ENCODE measurements around the gene TAOK2. TPM values are rescaled to one million over a fixed set of nuclear protein-coding genes. Genes with fewer than 3 reads are reported as not detected.

The TAOK2 gene
- total RNA-seq, 1 experiment from 2014 or later = 21.5 TPM

- H3K9me2 ChIP-seq (replicated peaks; ENCODE audit: insufficient read depth, low read length) = no peaks in the 10 kb centered on the region
- peak within 1 kb of the TSS; percentile 97 for H3K4me3 ChIP-seq (ENCODE audit: low read length)
- no peaks in the 10 kb centered on the region for H4K20me1 ChIP-seq (ENCODE audit: insufficient read depth, low read depth, low read length)
- peak within 1 kb of the TSS; percentile 46 for H2AFZ ChIP-seq (ENCODE audit: low read length)
- H3K79me2 ChIP-seq (ENCODE audit: low read length) = peaks cover 12% of the 10 kb centered on the region
- H3K36me3 ChIP-seq (ENCODE audit: insufficient read depth, low read length) = no peaks in the 10 kb centered on the region
- H3K27me3 ChIP-seq (ENCODE audit: low read length) = no peaks in the 10 kb centered on the region
- H3K4me1 ChIP-seq (ENCODE audit: low read length) = peaks cover 17% of the 10 kb centered on the region
- no peaks in the 10 kb centered on the region for H3K9me3 ChIP-seq (ENCODE audit: low read length)
- DNase-seq = peak; percentile 97
- H3K4me2 ChIP-seq (ENCODE audit: low read depth, low read length, poor library complexity, severe bottlenecking) = peak within 1 kb of the TSS; percentile 99
- peak within 1 kb of the TSS; percentile 89 for H3K9ac ChIP-seq (ENCODE audit: low read length)
- H3K27ac ChIP-seq (ENCODE audit: low read length) = peak within 1 kb of the TSS; percentile 45
Observed at GRCh38 chr16:29961479-29962343, 12.0 kb upstream of the TAOK2 start, which contains the start of gene TMEM219. TMEM219 (plus strand) TSS chr16:29962079; CDS start chr16:29963144, 1,065 bp downstream.

- peak overlapping the region; percentile 37 for H2AFZ ChIP-seq (ENCODE audit: low read length)
- no peaks in the 10 kb centered on the region for H3K9me2 ChIP-seq (replicated peaks; ENCODE audit: insufficient read depth, low read length)
- no peaks in the 10 kb centered on the region for H3K27me3 ChIP-seq (ENCODE audit: low read length)
- H4K20me1 ChIP-seq (ENCODE audit: insufficient read depth, low read depth, low read length) = no peaks in the 10 kb centered on the region
- H3K4me3 ChIP-seq (ENCODE audit: low read length) = peak overlapping the region; percentile 97
- peak; percentile 49 for DNase-seq
- H3K4me2 ChIP-seq (ENCODE audit: low read depth, low read length, poor library complexity, severe bottlenecking) = peak overlapping the region; percentile 99
- peak overlapping the region; percentile 45 for H3K27ac ChIP-seq (ENCODE audit: low read length)
- 0 out of 2 replicates have a peak, but pooled peaks cover 3% of the 10 kb centered on the region for H3K36me3 ChIP-seq (ENCODE audit: insufficient read depth, low read length)
- H3K9me3 ChIP-seq (ENCODE audit: low read length) = no peaks in the 10 kb centered on the region
- peak overlapping the region; percentile 89 for H3K9ac ChIP-seq (ENCODE audit: low read length)
- H3K79me2 ChIP-seq (ENCODE audit: low read length) = peaks cover 12% of the 10 kb centered on the region
- peaks cover 17% of the 10 kb centered on the region for H3K4me1 ChIP-seq (ENCODE audit: low read length)
Observed at GRCh38 chr16:29962344-29962994, 11.2 kb upstream of the TAOK2 start.

- peak overlapping the region; percentile 99 for H3K4me2 ChIP-seq (ENCODE audit: low read depth, low read length, poor library complexity, severe bottlenecking)
- no peak for DNase-seq
- no peaks in the 10 kb centered on the region for H3K9me3 ChIP-seq (ENCODE audit: low read length)
- H3K4me1 ChIP-seq (ENCODE audit: low read length) = peaks cover 17% of the 10 kb centered on the region
- H2AFZ ChIP-seq (ENCODE audit: low read length) = peak overlapping the region; percentile 37; the same call in 1 of the 2 replicates
- peak overlapping the region; percentile 97 for H3K4me3 ChIP-seq (ENCODE audit: low read length)
- peak overlapping the region; percentile 89 for H3K9ac ChIP-seq (ENCODE audit: low read length)
- H4K20me1 ChIP-seq (ENCODE audit: insufficient read depth, low read depth, low read length) = no peaks in the 10 kb centered on the region
- peaks cover 12% of the 10 kb centered on the region for H3K79me2 ChIP-seq (ENCODE audit: low read length)
- no peaks in the 10 kb centered on the region for H3K27me3 ChIP-seq (ENCODE audit: low read length)
- peaks cover 6% of the 10 kb centered on the region; the same call in 1 of the 2 replicates for H3K36me3 ChIP-seq (ENCODE audit: insufficient read depth, low read length)
- no peaks in the 10 kb centered on the region for H3K9me2 ChIP-seq (replicated peaks; ENCODE audit: insufficient read depth, low read length)
- H3K27ac ChIP-seq (ENCODE audit: low read length) = no peak overlapping the region
Observed at GRCh38 chr16:29963021-29963743, 10.5 kb upstream of the TAOK2 start.

GRCh38 chr16:29968205-29968604, 5.5 kb upstream of the TAOK2 start:
- no peak overlapping the region for H3K4me2 ChIP-seq (ENCODE audit: low read depth, low read length, poor library complexity, severe bottlenecking)
- H3K9ac ChIP-seq (ENCODE audit: low read length) = no peak overlapping the region
- H3K9me3 ChIP-seq (ENCODE audit: low read length) = no peaks in the 10 kb centered on the region
- H2AFZ ChIP-seq (ENCODE audit: low read length) = no peak overlapping the region
- no peaks in the 10 kb centered on the region for H3K27me3 ChIP-seq (ENCODE audit: low read length)
- no peak overlapping the region for H3K4me3 ChIP-seq (ENCODE audit: low read length)
- H3K36me3 ChIP-seq (ENCODE audit: insufficient read depth, low read length) = peaks cover 16% of the 10 kb centered on the region; the same call in 1 of the 2 replicates
- H4K20me1 ChIP-seq (ENCODE audit: insufficient read depth, low read depth, low read length) = no peaks in the 10 kb centered on the region
- DNase-seq = no peak
- H3K9me2 ChIP-seq (replicated peaks; ENCODE audit: insufficient read depth, low read length) = no peaks in the 10 kb centered on the region
- H3K79me2 ChIP-seq (ENCODE audit: low read length) = peaks cover 2% of the 10 kb centered on the region; the same call in 1 of the 2 replicates
- H3K27ac ChIP-seq (ENCODE audit: low read length) = no peak overlapping the region
- H3K4me1 ChIP-seq (ENCODE audit: low read length) = peaks cover under 1% of the 10 kb centered on the region

GRCh38 chr16:29971304-29971703, 2.4 kb upstream of the TAOK2 start:
- Histone ChIP-seq H3K9me3 (ENCODE audit: low read length) (no peaks in the 10 kb centered on the region), H3K36me3 (ENCODE audit: insufficient read depth, low read length) (peaks cover 16% of the 10 kb centered on the region; the same call in 1 of the 2 replicates), H3K4me3 (ENCODE audit: low read length) (no peak overlapping the region), H3K4me2 (ENCODE audit: low read depth, low read length, poor library complexity, severe bottlenecking) (no peak overlapping the region), H3K27me3 (ENCODE audit: low read length) (no peaks in the 10 kb centered on the region), H4K20me1 (ENCODE audit: insufficient read depth, low read depth, low read length) (peaks cover 16% of the 10 kb centered on the region; the same call in 1 of the 2 replicates), H2AFZ (ENCODE audit: low read length) (no peak overlapping the region), H3K27ac (ENCODE audit: low read length) (no peak overlapping the region), H3K4me1 (ENCODE audit: low read length) (peaks cover 16% of the 10 kb centered on the region), H3K9me2 (replicated peaks; ENCODE audit: insufficient read depth, low read length) (no peaks in the 10 kb centered on the region), H3K79me2 (ENCODE audit: low read length) (peaks cover 26% of the 10 kb centered on the region), H3K9ac (ENCODE audit: low read length) (no peak overlapping the region)
- DNase-seq = no peak

GRCh38 chr16:29972500-29972899, 1.2 kb upstream of the TAOK2 start:
- peaks cover 22% of the 10 kb centered on the region; the same call in 1 of the 2 replicates for H4K20me1 ChIP-seq (ENCODE audit: insufficient read depth, low read depth, low read length)
- no peak overlapping the region for H3K27ac ChIP-seq (ENCODE audit: low read length)
- H3K9ac ChIP-seq (ENCODE audit: low read length) = no peak overlapping the region
- H3K36me3 ChIP-seq (ENCODE audit: insufficient read depth, low read length) = peaks cover 13% of the 10 kb centered on the region; the same call in 1 of the 2 replicates
- no peaks in the 10 kb centered on the region for H3K9me2 ChIP-seq (replicated peaks; ENCODE audit: insufficient read depth, low read length)
- H3K4me3 ChIP-seq (ENCODE audit: low read length) = no peak overlapping the region
- H3K9me3 ChIP-seq (ENCODE audit: low read length) = no peaks in the 10 kb centered on the region
- no peak overlapping the region for H3K4me2 ChIP-seq (ENCODE audit: low read depth, low read length, poor library complexity, severe bottlenecking)
- H3K4me1 ChIP-seq (ENCODE audit: low read length) = peaks cover 25% of the 10 kb centered on the region
- H3K79me2 ChIP-seq (ENCODE audit: low read length) = peaks cover 38% of the 10 kb centered on the region
- no peak for DNase-seq
- no peaks in the 10 kb centered on the region for H3K27me3 ChIP-seq (ENCODE audit: low read length)
- H2AFZ ChIP-seq (ENCODE audit: low read length) = no peak overlapping the region

- peaks cover 42% of the 10 kb centered on the region for H3K79me2 ChIP-seq (ENCODE audit: low read length)
- no peak overlapping the region for H3K9ac ChIP-seq (ENCODE audit: low read length)
- no peaks in the 10 kb centered on the region for H3K9me3 ChIP-seq (ENCODE audit: low read length)
- no peaks in the 10 kb centered on the region for H3K27me3 ChIP-seq (ENCODE audit: low read length)
- DNase-seq = no peak
- no peaks in the 10 kb centered on the region for H3K9me2 ChIP-seq (replicated peaks; ENCODE audit: insufficient read depth, low read length)
- no peak overlapping the region for H2AFZ ChIP-seq (ENCODE audit: low read length)
- no peak overlapping the region for H3K4me3 ChIP-seq (ENCODE audit: low read length)
- H4K20me1 ChIP-seq (ENCODE audit: insufficient read depth, low read depth, low read length) = peaks cover 22% of the 10 kb centered on the region; the same call in 1 of the 2 replicates
- H3K36me3 ChIP-seq (ENCODE audit: insufficient read depth, low read length) = peaks cover 13% of the 10 kb centered on the region
- no peak overlapping the region for H3K4me2 ChIP-seq (ENCODE audit: low read depth, low read length, poor library complexity, severe bottlenecking)
- H3K27ac ChIP-seq (ENCODE audit: low read length) = no peak overlapping the region
- peaks cover 25% of the 10 kb centered on the region for H3K4me1 ChIP-seq (ENCODE audit: low read length)
Observed at GRCh38 chr16:29972992-29973383, 680 bp upstream of the TAOK2 start.

Measured in Karpas-422 (cell line).